Erythroblast (primary cell): ENCODE results near the gene THAP3.

Source experiments
- DNase-seq, 2 experiments: peaks; one replicate each; lab custom pipeline; 2025; lab: John Stamatoyannopoulos, UW
- GATA1 ChIP-seq: IDR thresholded peaks from 2 replicates; pipeline ENCODE4 v1.6.1; 2011; ENCODE audit warnings: low read depth, mild to moderate bottlenecking, control low read depth, low read length, moderate library complexity
- POLR2A ChIP-seq: IDR thresholded peaks from 2 replicates; pipeline ENCODE4 v1.6.1; 2011; ENCODE audit warnings: mild to moderate bottlenecking, low read length

The THAP3 gene

GRCh38 chr1:6645018-6645417 lies 20.4 kb downstream of the THAP3 start:
- no peak for DNase-seq
- TF ChIP-seq POLR2A (no peak), GATA1 (no peak)

GRCh38 chr1:6646499-6647148 lies 22.0 kb downstream of the THAP3 start:
- DNase-seq: peak; percentile 67 to 75
- TF ChIP-seq POLR2A (no peak), GATA1 (no peak)

- no peak for TF ChIP-seq POLR2A
- TF ChIP-seq GATA1: no peak
- no peak for DNase-seq
Measured at GRCh38 chr1:6648556-6648955, 23.9 kb downstream of the THAP3 start.

GRCh38 chr1:6651909-6652308 lies 27.2 kb downstream of the THAP3 start:
- no peak for DNase-seq
- TF ChIP-seq GATA1 (no peak), POLR2A (no peak)

- no peak for TF ChIP-seq GATA1
- TF ChIP-seq POLR2A: no peak
- DNase-seq: no peak
Measured at GRCh38 chr1:6652986-6653385, 28.3 kb downstream of the THAP3 start.

GRCh38 chr1:6653436-6654290 lies 29.0 kb downstream of the THAP3 start:
- no peak for DNase-seq
- TF ChIP-seq POLR2A: no peak
- TF ChIP-seq GATA1: no peak

- DNase-seq: no peak
- TF ChIP-seq GATA1 (no peak), POLR2A (no peak)
Measured at GRCh38 chr1:6657138-6657537, 32.5 kb downstream of the THAP3 start.

GRCh38 chr1:6658359-6659060 lies 33.8 kb downstream of the THAP3 start:
- no peak for TF ChIP-seq POLR2A
- no peak for TF ChIP-seq GATA1
- DNase-seq: no peak

GRCh38 chr1:6660415-6661049 lies 35.9 kb downstream of the THAP3 start:
- no peak for TF ChIP-seq POLR2A
- TF ChIP-seq GATA1: no peak
- no peak for DNase-seq

GRCh38 chr1:6662468-6662867 lies 37.8 kb downstream of the THAP3 start:
- peak in 1 of 2 experiments; percentile 43 for DNase-seq

- TF ChIP-seq GATA1 (peak; percentile 76), POLR2A (no peak)
- DNase-seq: peak; percentile 87 to 95
Measured at GRCh38 chr1:6666696-6667095, 42.0 kb downstream of the THAP3 start.

GRCh38 chr1:6667139-6667538 lies 42.5 kb downstream of the THAP3 start:
- DNase-seq: peak; percentile 44 to 48
- no peak for TF ChIP-seq GATA1
- no peak for TF ChIP-seq POLR2A

- TF ChIP-seq GATA1 (no peak), POLR2A (no peak)
- DNase-seq: no peak
Measured at GRCh38 chr1:6668503-6668902, 43.8 kb downstream of the THAP3 start.
